Retinal pigment epithelial cell (primary cell): ENCODE data around the gene LHFPL2.

ENCODE experiments used
- DNase-seq: peaks from one replicate; pipeline ENCODE4 v3.0.0-alpha.2; 2010; ENCODE audit warnings: low read depth
- H3K4me3 ChIP-seq: 2 replicates; pipeline ENCODE4 v1.5.1; 2011; ENCODE audit warnings: mild to moderate bottlenecking, low read length, control low read depth, moderate library complexity
- TF ChIP-seq, protein P1 (sequence below): conservative IDR thresholded peaks from 2 replicates; pipeline ENCODE4 v1.5.1; 2011; ENCODE audit warnings: low read depth, low read length, control low read depth, inconsistent platforms

LHFPL2 gene

DNA sequence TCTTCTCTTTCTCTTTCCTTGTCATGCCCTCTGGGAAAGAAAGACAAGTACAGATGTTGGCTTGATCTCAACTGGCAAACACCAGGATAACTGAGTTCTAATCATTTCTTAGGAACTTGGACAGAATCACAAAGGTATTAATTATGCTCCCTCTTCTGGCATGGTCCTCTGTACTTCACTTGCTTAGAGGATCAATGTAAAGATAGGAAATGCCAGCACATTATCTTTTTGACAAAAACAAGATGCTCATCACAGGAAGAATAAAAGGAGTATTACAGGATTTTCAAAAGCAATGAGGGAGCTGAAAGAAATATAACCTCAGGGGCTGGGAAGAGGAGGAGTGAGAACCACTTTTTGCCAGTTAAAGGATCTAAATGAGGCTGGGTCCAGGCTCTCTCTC, 70.6 kb downstream of the LHFPL2 start:
- no peak overlapping the region for H3K4me3 ChIP-seq
- TF ChIP-seq, protein P1, sequence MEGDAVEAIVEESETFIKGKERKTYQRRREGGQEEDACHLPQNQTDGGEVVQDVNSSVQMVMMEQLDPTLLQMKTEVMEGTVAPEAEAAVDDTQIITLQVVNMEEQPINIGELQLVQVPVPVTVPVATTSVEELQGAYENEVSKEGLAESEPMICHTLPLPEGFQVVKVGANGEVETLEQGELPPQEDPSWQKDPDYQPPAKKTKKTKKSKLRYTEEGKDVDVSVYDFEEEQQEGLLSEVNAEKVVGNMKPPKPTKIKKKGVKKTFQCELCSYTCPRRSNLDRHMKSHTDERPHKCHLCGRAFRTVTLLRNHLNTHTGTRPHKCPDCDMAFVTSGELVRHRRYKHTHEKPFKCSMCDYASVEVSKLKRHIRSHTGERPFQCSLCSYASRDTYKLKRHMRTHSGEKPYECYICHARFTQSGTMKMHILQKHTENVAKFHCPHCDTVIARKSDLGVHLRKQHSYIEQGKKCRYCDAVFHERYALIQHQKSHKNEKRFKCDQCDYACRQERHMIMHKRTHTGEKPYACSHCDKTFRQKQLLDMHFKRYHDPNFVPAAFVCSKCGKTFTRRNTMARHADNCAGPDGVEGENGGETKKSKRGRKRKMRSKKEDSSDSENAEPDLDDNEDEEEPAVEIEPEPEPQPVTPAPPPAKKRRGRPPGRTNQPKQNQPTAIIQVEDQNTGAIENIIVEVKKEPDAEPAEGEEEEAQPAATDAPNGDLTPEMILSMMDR, result no peak
- DNase-seq, result no peak

DNA sequence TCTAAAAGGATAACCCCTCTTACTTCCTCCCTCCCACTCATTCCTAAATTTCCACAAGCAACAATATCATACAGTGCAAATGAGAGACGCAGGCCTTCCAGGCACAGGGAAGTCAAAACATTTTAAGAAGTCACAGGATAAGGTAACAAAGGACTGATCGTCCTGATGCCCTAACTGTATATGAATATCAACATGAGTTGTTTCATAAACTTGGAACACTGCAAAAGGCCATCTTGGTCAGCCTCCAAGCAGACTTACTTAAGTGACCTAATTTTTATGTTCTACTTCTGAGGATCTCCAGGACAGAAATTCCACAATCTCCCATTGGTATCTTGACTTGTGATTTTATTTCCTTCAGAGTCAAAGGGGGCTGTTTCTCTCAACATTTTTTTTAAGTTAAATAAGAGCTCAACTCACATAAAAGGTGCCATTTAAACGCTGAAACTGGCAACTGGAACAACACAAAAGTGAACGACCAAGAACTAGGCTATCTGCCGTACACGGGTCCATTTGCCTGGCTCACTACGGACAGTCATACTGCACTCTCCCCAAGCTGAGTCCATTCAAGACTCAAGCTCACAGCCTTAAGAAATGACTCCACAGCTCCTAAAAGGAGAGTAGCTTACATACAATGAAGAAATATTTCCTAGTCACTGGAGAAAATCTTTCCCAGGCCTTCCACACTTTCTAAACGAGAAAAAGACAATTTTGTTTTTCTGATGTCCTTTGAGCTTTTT, 71.3 kb downstream of the LHFPL2 start:
- no peak for DNase-seq
- TF ChIP-seq, protein P1, result no peak
- no peak overlapping the region for H3K4me3 ChIP-seq

DNA sequence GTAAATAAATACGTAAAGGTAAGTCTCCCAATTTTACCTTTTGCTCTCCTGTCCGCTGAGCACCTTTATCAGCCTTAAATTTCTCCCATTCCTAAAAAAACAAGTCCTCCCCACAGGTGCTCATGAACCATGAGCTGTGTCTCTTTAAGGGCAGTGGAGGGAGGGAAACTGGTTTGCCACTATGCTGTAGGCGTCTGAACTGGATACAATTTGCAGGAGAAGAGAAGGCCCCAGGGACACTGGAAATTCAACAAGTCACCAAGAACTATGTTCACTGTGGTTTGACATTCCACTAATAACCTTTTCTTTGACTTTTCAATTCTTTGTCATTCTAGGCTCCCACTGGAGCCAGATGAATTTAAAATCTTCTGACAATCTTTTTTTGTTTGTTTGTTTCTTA, 72.2 kb downstream of the LHFPL2 start:
- TF ChIP-seq, protein P1, result no peak
- no peak for DNase-seq
- H3K4me3 ChIP-seq, result no peak overlapping the region

DNA sequence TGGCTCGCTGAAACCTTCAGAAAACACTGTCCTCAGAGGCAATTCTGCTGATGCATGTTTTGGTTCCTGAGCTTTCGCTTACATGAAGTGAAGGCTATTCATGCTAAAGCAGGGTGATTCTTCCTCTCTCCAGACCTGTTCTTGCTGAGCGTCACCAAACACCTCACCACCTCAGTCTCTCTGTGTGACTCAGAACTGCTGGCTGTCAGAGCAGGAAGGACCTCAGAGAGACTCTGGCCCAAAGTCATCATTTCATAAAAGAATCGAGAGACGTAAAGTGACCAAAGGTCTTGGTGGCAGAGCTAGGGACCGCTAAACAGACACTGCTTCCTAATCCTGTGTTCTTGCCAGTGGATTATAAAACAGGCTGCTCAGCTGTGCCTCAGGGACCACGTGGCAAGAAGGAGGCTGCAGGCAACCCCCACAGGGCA, 73.8 kb downstream of the LHFPL2 start:
- no peak for DNase-seq
- TF ChIP-seq, protein P1, result no peak
- H3K4me3 ChIP-seq, result no peak overlapping the region

DNA sequence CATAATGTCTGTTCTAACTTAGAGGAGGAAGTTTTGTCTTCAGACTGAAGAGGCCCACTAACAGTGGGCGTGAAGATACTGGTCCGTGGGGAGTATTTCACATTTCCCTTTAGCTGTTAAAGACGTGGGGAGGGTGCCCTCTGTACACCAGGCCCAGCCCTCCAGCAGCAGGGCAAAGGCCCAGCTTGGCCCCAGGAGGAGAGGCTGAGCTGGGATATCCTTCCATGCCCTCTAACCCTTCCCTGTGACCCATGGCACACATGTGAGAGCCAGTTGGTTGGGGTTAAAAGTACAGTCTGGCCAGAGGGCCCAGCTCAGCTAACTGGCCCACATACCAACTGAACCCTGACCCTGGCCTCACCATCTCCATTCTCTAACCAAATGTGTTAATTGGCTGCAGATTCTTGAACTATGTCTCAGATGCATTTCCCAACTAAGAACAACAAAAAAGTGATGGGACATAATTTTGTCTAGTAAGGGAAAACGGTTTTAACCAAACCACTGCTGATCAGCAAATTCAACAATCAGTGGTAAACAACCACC, 74.4 kb downstream of the LHFPL2 start:
- H3K4me3 ChIP-seq, result no peak overlapping the region
- no peak for DNase-seq
- TF ChIP-seq, protein P1, result no peak

DNA sequence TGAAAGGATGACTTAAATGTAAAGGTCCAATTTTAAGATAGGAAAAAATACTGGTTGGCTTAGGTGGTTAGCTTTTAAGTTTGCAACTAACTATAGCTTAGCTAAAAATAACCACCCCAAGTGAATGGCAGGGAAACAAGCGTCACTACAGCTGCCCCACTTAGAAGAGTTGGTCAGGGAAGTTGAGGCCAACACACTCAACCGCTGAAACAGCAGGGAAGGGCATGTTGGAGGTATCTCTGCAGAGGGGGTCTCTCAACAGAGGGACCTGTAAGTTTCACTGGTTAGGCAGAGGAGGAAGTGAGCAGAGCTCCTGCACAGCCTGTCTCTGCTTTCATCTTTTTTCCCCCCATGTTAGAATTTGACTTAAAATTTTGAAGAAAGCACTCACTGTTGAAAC, 75.3 kb downstream of the LHFPL2 start:
- DNase-seq, result no peak
- H3K4me3 ChIP-seq, result no peak overlapping the region
- TF ChIP-seq, protein P1, result no peak

DNA sequence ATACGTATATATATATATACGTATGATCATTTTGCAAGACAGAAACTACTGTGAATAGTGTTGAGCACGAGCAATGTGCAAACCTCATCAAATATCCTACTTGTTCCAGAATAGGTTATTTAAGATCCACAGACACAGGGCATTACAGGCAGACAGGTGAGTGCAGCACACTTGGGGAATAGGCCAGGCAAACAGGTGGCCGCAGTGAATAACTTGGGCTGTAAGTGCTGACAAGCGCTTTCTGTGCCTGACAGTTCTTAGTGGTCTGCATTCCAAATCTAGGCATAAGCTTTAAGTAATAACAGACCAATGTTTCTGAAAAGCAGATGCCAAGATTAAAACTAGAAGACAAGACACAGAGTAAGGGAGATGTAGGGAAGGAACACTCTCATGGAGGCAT, 77.9 kb downstream of the LHFPL2 start:
- H3K4me3 ChIP-seq, result no peak overlapping the region
- TF ChIP-seq, protein P1, result no peak
- no peak for DNase-seq
